Left ventricle myocardium superior (tissue), 1 donor: Measurements from ENCODE around the gene MTG2. TPM values are rescaled to one million over a fixed set of nuclear protein-coding genes. Genes with fewer than 3 reads are reported as not detected.

Source experiments
- ATAC-seq: fragments of 200-7000 bp; cut with Tn5 transposase; one replicate; pipeline ENCODE4 v1.9.1; 2020; ENCODE audit warnings: mild to moderate bottlenecking, moderate library complexity
- DNase-seq: peaks from one replicate; pipeline ENCODE4 v3.0.0-alpha.2; 2020
- intact Hi-C: fragments of 100-400 bp; cut with micrococcal nuclease; formaldehyde crosslinking; loops from one replicate; pipeline ENCODE4 v1.11.0; 2022
- total RNA-seq: library from RNA; stranded (reverse); fragmentation: NEBNext Ultra II Directional; extraction: Animal tissue kit (Norgen Biotek cat#: 25700); gene quantifications from one replicate; pipeline ENCODE4 v1.2.1, GENCODE V29; 2021
- donor health status: DM: no; HTN: yes; CAD: no; lungs with severe emphysema.

Gene MTG2
- total RNA-seq, 1 donor from 2014 or later: 27.3 TPM

DNA sequence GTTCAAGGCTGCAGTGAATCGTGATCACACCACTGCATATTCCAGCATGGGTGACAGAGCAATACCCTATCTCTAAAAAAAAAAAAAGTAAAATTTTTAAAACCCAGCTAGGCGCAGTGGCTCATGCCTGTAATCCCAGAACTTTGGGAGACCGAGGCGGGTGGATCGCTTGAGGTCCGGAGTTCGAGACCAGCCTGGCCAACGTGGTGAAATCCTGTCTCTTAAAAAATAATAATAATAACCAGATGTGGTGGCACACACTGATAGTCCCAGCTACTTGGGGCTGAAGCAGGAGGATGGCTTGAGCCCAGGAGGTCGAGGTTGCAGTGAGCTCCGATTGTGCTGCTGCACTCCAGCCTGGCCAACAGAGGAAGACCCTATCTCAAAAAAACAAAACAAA lies 13.5 kb downstream of the MTG2 start:
- peak; percentile 0 for DNase-seq
- intact Hi-C loops: no loop called here
- ATAC-seq: no peak

DNA sequence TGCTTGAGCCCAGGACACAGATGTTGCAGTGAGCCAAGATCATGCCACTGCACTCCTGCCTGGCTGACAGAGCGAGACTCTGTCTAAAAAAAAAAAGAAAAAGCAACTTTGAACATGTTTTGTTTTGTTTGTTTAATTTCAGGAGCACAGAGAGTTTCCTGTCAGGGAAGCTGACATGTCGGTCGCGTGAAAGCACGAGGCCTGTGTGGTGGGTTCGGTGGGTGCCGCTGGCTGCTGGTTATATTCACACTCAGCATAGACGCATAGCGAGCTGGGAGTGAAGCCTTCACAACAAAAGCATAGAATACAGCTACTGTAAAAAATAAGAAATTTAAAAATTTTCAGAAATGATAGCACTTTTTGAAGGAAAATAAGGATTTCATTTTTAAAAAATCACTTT lies 14.5 kb downstream of the MTG2 start:
- no peak for ATAC-seq
- DNase-seq: peak; percentile 7
- intact Hi-C loops: no loop called here

DNA sequence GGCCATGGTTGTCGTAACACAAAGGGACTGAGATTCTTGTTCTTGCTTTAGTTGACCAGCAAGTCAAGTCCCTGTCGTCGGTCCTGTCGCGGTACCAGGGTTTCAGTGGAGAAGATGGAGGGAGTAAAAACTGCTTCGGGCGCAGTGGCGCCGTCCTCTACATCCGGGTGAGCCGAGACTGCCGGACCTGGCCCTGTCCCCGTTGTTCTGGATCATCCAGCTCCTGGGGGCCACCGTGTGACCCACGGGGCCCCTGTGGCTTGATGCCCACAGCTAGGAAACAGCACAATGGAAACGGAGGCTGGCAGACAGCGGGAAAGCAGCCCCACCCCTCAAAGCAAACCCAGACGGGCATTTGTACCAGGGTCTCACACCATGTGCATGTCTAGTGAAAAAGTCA lies 15.0 kb downstream of the MTG2 start:
- peak; percentile 22 for DNase-seq
- ATAC-seq: no peak
- intact Hi-C loops: no loop called here

DNA sequence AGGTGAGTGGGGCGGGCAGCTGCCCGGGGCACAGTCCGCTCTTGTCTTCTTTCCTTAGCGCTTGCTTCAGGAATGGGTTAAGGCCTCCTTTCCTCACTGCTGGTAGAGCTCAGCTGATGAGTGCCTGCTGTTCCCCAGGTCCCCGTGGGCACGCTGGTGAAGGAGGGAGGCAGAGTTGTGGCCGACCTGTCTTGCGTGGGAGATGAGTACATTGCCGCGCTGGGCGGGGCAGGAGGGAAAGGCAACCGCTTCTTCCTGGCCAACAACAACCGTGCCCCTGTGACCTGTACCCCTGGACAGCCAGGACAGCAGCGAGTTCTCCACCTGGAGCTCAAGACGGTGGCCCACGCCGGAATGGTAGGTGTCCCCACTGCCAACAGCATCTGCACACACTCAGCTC lies 15.7 kb downstream of the MTG2 start:
- peak; percentile 12 for DNase-seq
- ATAC-seq: no peak

DNA sequence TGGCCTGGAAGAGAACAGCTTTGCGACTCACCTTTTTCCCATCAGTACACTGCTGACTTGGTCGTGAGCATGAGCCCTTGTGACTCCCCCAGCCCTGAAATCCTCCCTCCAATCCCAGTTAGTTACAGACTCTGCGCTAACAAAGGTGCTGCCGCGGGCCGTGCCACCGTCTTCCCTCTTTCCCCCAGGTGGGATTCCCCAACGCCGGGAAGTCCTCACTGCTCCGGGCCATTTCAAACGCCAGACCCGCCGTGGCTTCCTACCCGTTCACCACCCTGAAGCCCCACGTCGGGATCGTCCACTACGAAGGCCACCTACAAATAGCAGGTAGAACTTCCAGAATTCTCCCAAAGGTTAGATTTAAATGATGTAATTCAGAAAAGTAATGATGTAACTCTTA lies 16.1 kb downstream of the MTG2 start:
- ATAC-seq: no peak
- intact Hi-C loops: no loop called here

More for the DNA sequence above, 15.7 kb downstream of the MTG2 start:
- intact Hi-C loops: no loop called here

DNA sequence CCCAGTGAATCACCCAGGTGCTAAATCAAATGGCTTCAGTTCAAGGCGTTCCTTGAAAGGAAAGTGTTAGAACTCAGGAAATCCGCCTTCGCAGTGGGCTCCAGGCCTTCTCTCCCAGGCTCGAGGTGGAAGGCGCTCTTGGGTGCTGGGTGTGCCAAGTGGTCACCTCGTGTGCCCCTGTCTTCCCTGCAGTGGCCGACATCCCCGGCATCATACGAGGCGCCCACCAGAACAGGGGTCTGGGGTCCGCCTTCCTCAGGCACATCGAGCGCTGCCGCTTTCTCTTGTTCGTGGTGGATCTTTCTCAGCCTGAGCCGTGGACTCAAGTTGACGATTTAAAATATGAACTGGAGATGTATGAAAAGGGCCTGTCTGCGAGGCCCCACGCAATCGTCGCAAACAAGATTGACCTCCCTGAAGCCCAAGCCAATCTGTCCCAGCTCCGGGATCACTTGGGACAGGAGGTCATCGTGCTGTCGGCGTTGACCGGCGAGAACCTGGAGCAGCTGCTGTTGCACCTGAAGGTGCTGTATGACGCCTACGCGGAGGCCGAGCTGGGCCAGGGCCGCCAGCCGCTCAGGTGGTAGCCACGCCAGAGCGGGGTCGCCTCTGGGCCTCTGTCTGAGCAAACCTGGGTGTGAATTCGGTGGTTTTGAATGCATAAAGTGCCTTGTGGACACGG lies 17.8 kb downstream of the MTG2 start:
- ATAC-seq (no peak), DNase-seq (peak; percentile 33)
- intact Hi-C loops: no loop called here

More for the DNA sequence above, 16.1 kb downstream of the MTG2 start:
- peak; percentile 13 for DNase-seq

DNA sequence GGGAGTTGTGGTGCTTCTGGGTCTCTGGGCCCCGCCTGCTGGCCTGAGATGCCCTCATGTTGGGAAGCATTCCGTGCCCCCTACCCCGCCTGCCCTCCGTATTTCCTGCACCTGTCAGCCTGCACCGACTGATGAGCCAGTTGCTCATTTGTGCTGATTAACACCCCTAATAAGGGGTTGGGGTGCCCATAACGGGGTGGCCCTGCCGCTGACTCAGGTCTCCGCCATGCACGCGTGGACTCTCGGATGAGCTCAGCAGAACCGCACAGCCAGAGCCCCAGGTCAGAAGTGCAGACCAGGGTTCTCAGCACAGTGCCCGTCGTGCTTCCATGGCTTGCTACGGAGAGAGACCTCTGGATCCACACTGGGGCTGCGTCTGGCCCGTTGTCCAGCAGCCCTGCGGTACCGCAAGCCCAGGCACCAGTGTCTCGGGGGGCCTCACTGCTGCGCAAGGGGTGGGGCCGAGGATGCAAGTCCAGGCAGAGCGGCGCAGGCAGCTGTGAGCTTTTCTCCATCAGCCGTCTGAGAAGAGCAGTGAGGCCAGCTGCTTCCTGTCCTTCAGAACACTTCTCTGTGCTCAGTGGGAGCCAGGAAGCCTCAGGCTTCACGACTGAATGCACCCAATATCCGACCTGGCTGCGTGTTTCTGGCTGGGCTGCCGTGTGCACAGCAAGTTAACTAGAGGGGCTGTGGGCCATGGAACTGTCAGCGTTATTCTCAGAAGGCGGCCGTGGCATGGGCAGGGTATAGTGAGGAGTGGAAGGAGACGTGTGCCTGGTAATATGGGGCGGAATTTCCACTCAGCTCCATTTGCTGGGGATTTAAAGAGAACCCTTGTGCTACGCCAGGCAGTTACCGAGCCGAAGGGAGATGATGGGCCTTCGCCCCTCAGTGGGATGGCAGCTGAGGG lies 18.6 kb downstream of the MTG2 start:
- ATAC-seq: no peak

DNA sequence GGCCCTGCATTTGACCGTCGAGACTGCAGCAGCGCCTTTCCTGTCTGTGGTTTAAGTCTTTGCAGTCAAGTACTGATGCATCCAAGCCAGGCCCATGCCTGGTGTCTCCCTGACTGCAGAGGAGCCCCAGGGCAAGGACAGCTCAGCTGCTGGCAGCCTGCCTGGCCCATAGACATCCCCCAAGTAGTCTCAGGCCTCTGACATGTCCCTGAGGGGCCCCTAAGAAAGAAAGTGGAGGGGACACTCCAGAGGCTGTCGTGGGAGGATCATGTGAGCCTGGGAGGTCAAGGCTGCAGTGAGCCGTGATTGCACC lies 19.2 kb downstream of the MTG2 start:
- ATAC-seq (no peak), DNase-seq (peak; percentile 17)
- intact Hi-C loops: no loop called here

More for the DNA sequence above, 18.6 kb downstream of the MTG2 start:
- DNase-seq: peak; percentile 25
- intact Hi-C loops: no loop called here

DNA sequence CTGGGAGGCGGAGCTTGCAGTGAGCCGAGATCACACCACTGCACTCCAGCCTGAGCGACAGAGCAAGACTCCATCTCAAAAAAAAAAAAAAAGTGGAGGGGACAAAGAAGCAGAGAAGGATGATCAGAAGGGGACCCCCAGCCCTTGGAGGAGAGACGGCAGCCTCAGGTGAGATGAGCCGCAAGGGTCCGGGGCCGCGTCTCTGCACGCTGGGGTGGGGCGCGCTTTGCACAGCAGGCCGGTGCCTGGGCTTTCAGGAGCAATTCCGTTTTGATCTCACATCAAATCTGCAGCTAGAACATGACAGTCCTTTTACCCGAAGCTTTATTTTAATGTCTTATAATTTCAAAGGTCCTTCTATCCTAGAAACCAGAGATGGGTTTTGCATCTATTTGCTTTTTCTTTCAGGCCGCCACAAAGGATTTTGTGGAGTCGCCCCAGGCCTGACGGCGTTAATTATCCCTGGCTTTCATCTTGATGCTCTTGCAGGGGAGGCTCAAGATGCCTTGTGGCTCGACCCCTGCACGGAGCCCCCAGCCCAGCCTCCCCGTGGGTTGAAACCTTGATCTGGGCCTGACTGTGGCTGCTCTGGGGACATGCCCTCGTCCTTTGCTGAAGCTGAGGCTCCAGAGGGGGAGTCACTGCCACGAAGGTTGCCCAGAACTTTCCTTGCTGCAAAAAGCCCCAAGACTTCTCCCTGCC lies 20.0 kb downstream of the MTG2 start:
- DNase-seq (peak; percentile 11), ATAC-seq (no peak)
- intact Hi-C loops: no loop called here

DNA sequence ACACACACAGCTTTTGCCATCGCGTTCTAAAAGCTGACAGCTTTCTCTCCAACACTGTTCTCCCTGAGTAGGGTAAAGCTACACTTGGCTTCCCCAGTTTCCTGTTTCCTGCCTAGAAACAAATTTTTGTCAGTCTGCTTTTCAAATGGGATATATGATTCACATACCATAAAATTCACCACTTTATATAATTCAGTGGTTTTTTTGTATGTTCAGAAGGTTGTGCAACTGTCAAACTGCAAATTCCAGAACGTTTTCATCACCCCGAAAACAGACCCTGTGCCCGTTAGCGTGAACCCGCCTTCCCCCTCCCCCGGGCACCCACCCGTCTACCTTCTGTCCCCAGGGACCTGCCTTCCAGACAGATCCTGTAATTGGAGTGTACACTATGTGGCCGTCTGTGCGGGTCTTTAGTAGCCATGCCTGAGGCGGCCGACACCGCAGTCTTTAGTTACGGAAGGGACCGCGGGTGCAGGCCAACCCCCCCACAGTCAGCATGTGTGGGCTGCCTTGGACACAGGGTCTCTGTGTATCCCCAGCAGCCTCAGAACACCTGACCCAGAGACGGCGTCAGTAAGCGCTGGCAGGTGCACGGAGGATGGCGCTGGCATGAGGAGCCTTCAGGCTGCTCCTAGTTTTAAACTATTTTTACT lies 20.7 kb downstream of the MTG2 start:
- intact Hi-C loops: no loop called here
- ATAC-seq: no peak
- peak; percentile 20 for DNase-seq

DNA sequence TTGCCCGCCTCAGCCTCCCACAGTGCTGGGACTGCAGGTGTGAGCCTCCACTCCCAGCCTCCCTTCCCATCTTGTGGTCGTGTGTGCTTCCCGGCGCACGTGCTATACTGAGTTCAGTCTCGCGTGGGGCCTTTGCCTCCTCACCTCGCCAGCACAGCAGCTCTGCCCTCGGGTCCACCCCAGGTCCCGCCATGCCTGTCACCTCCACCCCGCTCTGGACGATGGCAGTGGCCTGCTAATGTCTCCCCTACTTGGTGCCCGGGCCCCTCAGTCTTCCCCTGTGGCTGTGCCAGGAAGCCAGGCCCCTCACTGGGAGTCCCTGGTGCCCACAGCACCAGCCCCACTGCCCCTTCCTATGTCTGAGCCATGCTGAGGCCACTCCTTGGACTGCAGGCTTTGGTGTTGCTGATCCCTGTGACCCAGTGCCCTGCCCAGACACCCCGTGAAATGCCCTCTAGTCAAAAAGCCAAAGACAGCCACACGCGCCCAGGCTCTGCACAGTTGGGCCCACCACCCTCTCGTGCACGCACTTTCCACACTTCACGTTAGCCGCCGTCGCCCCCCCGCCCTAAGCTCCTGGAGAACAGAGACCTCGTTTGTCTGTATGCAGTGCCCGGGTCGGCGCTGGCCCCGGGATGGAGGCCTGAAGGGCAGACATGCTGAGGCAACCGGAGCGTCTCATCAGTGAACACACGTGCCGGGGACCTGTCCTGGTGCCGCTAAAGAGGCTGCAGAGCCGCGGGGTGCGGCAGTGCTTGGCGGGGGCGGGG lies 23.0 kb downstream of the MTG2 start:
- intact Hi-C loops: no loop called here
- ATAC-seq (no peak), DNase-seq (peak; percentile 23)

DNA sequence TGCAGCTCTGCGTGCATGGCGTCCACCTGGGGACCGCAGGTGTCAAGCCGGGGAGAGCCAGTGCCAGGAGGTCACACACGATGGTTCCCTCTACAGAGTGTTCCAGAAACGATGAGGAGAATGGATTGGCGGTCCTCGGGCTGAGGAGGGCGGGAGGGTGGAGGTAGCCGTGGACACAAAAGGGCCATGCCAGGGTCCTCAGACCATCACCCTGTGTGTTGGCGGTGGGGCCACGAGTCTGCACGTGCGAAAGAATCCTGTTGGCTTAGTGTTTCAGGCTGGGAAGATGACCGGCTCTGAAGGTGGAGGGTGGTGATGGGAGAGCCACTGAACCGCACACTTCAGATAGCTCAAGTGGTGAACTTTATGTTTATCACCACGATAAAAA lies 23.6 kb downstream of the MTG2 start:
- no peak for ATAC-seq
- intact Hi-C loops: no loop called here
- DNase-seq: peak; percentile 24

DNA sequence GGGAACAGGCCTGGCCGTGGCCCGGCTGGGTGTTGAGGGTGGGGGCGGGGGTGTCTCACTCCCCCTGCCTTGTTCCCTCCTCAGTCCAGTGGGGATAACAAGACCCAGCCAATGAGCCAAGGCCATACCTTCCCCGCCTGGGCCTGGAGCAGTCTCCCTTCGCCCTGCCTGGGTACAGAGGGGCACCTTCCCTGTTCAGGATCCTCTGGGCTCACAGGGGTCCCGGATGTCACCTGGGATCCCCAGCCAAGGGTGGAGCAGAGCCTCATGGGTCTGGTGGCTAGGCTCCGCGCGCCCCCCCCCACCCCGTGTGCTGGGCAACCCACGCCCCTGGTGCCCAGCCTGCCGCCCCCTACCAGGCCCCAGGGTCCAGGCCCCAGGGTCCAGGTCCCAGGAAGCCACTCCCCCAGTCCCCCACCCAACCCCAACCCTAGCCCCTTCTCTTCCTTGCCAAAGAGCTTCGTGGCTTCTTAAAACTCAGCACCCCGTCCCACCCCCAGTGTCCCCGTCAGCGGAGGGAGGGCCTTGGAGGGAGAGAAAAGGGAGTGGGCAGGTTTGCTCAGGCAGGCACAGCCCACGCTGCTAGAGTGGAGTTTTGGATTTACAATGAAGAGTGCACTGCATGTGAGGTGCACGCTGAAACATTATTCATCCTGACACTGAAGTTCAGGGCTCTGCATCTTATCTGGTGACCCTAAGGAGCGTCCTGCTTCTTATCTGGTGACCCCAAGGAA lies 25.4 kb downstream of the MTG2 start:
- intact Hi-C loops: no loop called here
- DNase-seq: peak; percentile 19

DNA sequence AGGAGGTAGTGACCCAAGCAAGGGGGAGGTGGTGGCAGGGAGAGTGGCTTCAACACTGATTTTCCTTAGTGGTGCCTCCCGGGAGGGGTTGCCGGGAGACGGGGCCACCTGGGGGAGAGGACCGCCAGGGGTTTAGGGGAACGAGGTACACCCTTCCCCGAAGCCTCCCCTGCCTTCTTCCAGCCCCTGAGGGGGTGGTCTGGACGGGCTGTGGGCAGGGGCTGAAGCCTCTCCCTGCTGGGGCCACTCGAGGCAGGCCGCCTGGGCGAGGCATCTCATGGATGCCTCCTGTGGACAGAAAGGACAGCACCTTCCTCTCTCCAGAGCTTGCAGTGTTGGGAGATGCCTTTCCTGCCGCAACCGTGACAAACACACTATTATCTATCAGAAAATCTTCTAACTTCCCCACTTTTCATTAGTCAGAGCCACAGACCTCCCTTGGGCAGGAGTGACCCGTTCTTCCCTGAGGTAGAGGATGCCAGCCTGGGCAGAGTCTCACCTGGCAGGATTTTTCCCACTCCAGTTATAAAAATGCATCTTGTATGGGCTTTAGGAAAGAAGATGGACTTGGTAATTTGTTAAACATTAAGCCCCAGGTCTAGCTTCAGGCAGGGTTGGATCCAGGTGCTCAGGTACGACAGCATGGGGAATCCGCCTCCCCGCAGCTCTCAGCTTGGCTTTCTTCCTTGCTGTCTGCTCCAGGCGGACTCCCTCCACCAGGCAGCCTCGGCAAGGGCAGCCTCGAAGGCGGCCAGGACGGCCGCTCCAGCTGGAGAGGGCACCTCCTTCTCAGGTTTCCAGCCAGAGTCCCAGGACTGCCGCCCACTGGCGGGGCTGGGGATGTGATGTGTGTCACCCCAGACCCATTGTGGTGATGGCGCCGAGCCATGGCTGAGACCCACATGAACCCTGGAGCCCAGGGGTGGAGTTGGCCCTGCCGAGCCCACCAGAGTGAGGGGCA lies 26.2 kb downstream of the MTG2 start:
- DNase-seq (peak; percentile 32), ATAC-seq (peak; percentile 21)

More for the DNA sequence above, 25.4 kb downstream of the MTG2 start:
- ATAC-seq: no peak

DNA sequence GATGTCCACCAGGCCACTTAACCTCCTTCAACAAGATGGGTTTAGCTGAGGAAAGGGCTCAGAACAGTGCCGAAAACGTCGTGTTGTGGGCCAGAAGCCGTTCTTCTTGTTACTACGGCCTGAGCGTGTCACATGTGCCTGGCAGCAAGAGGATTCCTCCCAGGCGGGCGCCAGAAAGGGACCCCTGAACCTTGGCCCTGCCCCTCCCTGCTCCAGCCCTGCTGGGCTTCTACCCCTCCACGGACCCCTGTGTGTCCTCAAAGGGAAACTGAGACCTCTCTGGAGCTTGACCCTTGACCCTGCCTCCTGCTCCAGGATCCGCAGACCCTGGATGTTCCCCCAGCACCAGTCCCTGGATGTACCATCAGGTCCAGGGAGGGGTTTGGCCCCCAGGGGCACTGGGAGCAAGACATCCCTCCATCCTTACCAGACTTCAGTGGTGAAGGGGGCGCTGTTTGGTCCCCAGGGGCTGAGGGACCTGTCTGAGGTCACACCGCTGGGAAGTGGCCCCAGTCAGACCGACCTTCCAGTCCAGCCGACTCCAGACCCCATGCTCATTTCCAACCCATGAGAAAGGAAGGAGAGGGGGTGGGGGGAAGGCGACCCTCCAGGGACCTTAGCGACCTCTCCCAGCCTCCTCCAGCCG lies 27.1 kb downstream of the MTG2 start:
- DNase-seq: peak; percentile 22
- ATAC-seq: no peak
- intact Hi-C loops: no loop called here

More for the DNA sequence above, 26.2 kb downstream of the MTG2 start:
- intact Hi-C loops: no loop called here

DNA sequence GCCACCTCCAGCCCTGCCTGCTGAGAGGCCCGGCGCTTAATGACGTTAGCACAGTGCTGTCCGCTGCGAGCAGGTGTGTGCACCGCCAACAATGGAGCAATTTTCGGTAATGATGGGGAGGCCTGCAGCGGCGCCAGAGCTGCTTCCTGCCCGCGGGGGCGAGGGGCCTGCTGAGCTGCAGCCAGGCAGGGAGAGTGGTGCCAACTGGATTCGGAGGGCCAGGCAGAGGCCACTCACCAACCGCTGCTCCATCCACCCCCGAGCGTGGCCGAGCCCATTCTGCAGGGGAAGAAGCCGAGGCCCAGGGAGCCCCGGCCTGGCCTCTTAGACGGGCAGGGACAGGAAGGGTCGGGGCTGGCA lies 27.6 kb downstream of the MTG2 start:
- no peak for ATAC-seq
- intact Hi-C loops: no loop called here
- peak; percentile 23 for DNase-seq

DNA sequence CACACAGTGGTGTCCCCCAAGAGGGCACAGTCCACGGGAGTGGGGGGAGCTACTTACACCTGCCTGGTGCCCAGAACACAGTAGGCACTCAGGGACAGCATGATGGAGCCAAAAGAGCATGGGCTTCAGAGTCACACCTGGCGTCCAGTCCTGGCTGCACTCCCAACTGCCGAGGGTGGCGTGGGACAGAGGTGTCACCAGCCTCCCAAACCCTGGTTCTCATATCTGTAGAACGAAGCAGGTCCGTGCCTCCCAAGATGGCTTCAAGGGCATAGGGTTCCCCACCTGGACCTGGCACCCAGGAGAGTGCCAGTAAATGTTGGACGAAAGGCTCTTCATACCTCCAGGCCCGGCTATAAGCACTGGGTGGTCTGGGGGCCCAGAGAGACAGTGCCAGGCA lies 28.4 kb downstream of the MTG2 start:
- intact Hi-C loops: no loop called here
- DNase-seq (no peak), ATAC-seq (no peak)
